ENCODE data around the gene SYT1. TPM values are rescaled to one million over a fixed set of nuclear protein-coding genes. Genes with fewer than 3 reads are reported as not detected.

SYT1 gene
- total and polyA plus RNA-seq, 4 donors, result 0.53 to 0.84 (median 0.64) TPM

DNA sequence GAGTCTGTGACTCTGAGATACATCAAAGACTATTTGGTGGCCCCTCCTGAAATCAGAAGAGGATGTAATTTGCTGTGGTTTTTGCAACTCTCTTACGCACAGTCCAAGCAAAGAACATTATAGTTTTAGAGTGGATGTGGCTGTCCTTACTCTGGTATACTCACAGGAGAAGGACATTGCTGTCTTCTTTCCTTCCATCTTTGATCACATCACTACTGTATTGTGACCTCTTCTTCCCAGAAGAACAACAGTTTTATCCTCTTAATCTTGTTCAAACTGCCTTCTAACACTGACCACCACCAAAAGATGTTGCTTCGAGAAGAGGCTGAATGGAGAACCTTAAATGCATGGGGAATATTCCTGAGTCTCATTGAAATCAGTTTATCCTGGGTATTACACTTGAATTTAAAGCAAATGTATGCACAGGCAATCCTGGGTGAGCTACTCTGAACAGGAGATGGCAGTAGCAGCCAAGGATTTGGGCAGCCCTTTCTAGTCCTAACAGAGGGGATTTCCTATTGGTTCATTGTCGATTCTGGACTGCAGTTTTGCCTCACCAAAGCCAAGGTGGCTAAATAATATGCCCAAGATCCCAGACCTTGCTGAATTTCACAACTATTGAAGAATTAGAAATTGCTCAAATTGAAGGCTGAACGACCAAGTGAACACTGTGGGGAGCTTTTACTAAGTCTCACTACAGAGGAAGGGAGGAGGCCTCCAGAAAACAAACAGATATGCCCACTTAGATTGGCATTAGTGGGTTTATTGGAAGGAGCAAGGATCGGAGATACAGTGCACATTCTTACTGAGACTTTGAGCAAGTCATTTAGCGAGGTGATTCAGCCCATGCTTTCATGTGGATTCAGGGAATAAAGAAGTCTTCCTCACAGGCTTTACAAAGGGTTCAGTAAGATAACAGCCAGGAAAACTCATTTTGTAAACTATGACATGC, 543.4 kb downstream of the SYT1 start (continued):
- TF ChIP-seq, protein P1, sequence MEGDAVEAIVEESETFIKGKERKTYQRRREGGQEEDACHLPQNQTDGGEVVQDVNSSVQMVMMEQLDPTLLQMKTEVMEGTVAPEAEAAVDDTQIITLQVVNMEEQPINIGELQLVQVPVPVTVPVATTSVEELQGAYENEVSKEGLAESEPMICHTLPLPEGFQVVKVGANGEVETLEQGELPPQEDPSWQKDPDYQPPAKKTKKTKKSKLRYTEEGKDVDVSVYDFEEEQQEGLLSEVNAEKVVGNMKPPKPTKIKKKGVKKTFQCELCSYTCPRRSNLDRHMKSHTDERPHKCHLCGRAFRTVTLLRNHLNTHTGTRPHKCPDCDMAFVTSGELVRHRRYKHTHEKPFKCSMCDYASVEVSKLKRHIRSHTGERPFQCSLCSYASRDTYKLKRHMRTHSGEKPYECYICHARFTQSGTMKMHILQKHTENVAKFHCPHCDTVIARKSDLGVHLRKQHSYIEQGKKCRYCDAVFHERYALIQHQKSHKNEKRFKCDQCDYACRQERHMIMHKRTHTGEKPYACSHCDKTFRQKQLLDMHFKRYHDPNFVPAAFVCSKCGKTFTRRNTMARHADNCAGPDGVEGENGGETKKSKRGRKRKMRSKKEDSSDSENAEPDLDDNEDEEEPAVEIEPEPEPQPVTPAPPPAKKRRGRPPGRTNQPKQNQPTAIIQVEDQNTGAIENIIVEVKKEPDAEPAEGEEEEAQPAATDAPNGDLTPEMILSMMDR (IDR thresholded peaks at IDR 0.05; ENCODE audit: low read depth, low read length, missing input control), result peak; percentile 55
- no peak for TF ChIP-seq JUND (IDR thresholded peaks at IDR 0.05)
- no peak for TF ChIP-seq FOXA2 (IDR thresholded peaks at IDR 0.05)

DNA sequence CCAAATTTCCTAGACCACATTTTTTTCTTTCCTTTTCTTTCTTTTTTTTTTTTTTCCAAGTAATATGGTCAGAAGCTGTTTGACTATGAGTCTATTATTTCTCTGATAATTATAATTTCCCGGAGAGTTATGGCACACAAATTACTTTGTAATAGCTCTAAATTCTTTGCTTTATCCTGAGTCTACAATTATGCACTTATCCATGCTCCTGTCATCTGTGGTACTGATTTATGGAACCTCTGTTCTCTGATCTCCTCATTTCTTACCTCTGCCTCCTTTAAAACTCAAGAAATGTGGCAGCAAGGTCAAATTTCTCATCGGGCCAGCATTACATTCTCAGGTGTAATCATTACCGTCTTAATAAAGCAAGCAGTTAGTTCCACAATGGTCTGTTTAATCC, 544.1 kb downstream of the SYT1 start:
- Histone ChIP-seq H3K9me3 (ENCODE audit: control insufficient read depth in 4 of 4, low read length in 3 of 4) (no peaks in the 10 kb centered on the region), H3K9ac (ENCODE audit: low read depth in 1 of 2, low read length in 2 of 2) (no peak overlapping the region), H3K4me1 (ENCODE audit: control insufficient read depth in 4 of 4, insufficient read depth in 4 of 4, low read length in 3 of 4) (no peaks in the 10 kb centered on the region), H3K27ac (ENCODE audit: low read depth in 1 of 2, low read length in 2 of 2) (no peak overlapping the region), H3K27me3 (ENCODE audit: control insufficient read depth in 4 of 4, insufficient read depth in 4 of 4, low read length in 3 of 4) (no peaks in the 10 kb centered on the region), H3K4me3 (ENCODE audit: low read depth in 1 of 3, low read length in 3 of 3) (no peak overlapping the region), H3K36me3 (ENCODE audit: control insufficient read depth in 4 of 4, insufficient read depth in 3 of 4, low read depth in 1 of 4, low read length in 3 of 4) (no peaks in the 10 kb centered on the region)
- TF ChIP-seq FOXA1 (IDR thresholded peaks at IDR 0.05) (no peak), NR2F2 (IDR thresholded peaks at IDR 0.05) (no peak), HNF4G (IDR thresholded peaks at IDR 0.05) (no peak), EGR1 (IDR thresholded peaks at IDR 0.05; ENCODE audit: low read depth in 2 of 2) (no peak), TAF1 (conservative IDR thresholded peaks at IDR 0.05) (no peak), HNF4A (conservative IDR thresholded peaks at IDR 0.05) (no peak), JUND (IDR thresholded peaks at IDR 0.05) (no peak), FOXA2 (IDR thresholded peaks at IDR 0.05) (no peak)
- TF ChIP-seq, protein P2, sequence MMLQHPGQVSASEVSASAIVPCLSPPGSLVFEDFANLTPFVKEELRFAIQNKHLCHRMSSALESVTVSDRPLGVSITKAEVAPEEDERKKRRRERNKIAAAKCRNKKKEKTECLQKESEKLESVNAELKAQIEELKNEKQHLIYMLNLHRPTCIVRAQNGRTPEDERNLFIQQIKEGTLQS (IDR thresholded peaks at IDR 0.05), result no peak
- TF ChIP-seq, protein P3, sequence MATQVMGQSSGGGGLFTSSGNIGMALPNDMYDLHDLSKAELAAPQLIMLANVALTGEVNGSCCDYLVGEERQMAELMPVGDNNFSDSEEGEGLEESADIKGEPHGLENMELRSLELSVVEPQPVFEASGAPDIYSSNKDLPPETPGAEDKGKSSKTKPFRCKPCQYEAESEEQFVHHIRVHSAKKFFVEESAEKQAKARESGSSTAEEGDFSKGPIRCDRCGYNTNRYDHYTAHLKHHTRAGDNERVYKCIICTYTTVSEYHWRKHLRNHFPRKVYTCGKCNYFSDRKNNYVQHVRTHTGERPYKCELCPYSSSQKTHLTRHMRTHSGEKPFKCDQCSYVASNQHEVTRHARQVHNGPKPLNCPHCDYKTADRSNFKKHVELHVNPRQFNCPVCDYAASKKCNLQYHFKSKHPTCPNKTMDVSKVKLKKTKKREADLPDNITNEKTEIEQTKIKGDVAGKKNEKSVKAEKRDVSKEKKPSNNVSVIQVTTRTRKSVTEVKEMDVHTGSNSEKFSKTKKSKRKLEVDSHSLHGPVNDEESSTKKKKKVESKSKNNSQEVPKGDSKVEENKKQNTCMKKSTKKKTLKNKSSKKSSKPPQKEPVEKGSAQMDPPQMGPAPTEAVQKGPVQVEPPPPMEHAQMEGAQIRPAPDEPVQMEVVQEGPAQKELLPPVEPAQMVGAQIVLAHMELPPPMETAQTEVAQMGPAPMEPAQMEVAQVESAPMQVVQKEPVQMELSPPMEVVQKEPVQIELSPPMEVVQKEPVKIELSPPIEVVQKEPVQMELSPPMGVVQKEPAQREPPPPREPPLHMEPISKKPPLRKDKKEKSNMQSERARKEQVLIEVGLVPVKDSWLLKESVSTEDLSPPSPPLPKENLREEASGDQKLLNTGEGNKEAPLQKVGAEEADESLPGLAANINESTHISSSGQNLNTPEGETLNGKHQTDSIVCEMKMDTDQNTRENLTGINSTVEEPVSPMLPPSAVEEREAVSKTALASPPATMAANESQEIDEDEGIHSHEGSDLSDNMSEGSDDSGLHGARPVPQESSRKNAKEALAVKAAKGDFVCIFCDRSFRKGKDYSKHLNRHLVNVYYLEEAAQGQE (IDR thresholded peaks at IDR 0.05), result no peak
- TF ChIP-seq, protein P4, sequence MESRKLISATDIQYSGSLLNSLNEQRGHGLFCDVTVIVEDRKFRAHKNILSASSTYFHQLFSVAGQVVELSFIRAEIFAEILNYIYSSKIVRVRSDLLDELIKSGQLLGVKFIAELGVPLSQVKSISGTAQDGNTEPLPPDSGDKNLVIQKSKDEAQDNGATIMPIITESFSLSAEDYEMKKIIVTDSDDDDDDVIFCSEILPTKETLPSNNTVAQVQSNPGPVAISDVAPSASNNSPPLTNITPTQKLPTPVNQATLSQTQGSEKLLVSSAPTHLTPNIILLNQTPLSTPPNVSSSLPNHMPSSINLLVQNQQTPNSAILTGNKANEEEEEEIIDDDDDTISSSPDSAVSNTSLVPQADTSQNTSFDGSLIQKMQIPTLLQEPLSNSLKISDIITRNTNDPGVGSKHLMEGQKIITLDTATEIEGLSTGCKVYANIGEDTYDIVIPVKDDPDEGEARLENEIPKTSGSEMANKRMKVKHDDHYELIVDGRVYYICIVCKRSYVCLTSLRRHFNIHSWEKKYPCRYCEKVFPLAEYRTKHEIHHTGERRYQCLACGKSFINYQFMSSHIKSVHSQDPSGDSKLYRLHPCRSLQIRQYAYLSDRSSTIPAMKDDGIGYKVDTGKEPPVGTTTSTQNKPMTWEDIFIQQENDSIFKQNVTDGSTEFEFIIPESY (IDR thresholded peaks at IDR 0.05), result no peak
- 74% methylated on average over 3 of the region's 3 CpGs for WGBS
- DNase-seq (ENCODE audit: low spot score), result no peak

All from liver (tissue), 9 donors.